ENCODE results near the gene IER3IP1.
"Not testable (repeated sequence)": the region's sequence is repeated elsewhere in the genome, so short reads cannot be mapped to it uniquely, and the experiment has no call there.

The IER3IP1 gene

DNA sequence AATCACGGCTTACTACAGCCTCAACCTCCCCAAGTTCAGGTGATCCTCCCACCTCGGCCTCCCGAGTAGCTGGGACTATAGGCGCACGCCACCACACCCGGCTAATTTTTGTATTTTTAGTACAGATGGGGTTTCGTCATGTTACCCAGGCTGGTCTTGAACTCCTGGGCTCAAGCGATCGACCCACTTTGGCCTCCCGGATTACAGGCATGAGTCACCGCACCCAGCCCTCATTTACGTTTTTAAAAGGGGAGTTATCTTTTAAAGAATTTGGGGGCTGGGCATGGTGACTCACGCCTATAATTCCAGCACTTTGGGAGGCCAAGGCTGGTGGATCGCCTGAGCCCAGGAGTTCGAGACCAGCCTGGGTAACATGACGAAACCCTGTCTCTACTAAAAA lies 17.8 kb downstream of the IER3IP1 start:
- not testable (repeated sequence) for DNase-seq (ENCODE audit: low spot score)

DNA sequence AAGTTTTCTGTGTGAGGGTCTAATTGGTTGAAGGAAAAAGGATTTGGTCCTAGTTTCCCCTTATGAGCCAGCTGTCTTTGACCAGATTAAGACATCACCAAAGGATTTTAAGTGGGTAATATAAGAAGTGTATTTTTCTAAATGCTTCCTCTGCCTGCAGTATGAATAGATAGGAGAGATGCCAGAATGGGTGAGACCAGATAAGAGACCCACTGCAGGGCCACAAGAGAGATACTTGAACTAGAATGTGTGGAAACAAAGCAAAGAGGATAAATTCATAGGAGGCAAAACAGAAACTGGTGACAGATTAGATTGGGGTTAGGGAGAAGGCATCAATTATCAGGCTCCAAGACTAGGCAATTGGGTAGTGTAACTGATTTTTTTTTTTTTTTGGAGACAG lies 24.7 kb downstream of the IER3IP1 start:
- no peak for DNase-seq (ENCODE audit: low spot score)

DNA sequence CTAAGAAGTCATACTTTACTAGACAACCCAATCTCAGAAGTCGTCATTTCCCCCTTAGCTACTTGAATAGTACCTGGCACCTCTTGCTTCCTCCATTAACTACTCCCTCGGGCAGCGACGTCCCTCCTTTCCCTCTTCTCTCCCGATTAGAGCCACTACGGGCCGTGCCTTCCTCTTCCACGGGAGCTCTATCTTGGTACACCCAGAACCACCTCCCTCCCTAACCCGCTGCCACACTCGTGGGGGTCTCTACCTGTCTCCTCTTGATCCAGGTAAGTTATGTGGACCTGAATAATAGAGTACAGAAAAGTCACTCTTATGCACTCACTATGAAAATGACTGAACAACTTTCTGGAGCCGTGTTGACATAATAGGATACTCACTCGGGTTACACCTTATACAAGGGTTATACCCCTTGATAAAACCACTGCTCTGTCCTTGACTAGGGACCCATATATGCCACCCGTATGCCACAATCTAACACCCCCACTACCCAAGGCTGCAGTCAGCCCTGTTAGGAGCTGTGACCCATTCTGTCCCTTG lies 25.3 kb downstream of the IER3IP1 start:
- no peak for DNase-seq (ENCODE audit: low spot score)

DNA sequence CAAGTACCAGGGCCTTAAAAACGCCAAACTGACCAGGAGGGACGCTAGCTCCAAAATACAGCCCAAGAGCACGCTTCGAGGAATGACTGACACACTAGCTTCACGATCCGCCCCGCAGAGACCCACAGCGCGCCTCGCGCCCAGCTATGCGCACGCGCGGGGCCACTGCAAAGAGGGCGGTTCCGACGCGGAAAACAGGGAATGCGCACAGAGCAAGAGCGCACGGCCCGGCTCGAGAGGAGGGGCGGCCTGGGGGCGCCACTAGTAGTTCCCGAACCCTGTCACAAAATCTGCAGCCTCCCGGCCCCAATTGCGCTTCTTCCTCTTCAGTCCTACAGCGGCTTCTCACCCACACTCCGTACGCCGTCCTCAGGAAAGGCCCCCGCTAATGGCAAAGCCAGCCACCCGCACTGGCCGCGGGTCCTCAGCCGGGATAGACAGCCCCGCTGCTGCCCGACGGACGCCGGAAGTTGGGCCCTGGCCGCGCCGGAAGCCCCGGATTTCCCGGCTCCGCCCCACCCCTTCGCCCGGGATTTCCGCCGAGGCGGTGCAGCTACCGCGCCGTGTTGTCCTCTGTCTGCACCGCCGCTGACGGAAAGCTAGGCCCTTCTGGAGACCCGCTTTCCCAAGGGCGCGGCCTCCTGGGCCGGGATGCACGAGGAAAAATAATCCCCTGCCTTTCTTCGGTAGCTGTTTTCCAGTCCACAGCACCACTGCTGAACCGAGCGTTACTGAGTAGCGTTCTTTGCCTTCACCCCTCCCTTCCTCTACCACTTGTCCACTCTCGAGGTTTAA lies 25.9 kb downstream of the IER3IP1 start, which contains the start of gene HDHD2:
TSS of gene HDHD2 (minus strand) at position 472 of the 795 bp plus-strand sequence. CDS start 14,061 bp downstream, outside the sequence.
- peak; percentile 73 for DNase-seq (ENCODE audit: low spot score)

DNA sequence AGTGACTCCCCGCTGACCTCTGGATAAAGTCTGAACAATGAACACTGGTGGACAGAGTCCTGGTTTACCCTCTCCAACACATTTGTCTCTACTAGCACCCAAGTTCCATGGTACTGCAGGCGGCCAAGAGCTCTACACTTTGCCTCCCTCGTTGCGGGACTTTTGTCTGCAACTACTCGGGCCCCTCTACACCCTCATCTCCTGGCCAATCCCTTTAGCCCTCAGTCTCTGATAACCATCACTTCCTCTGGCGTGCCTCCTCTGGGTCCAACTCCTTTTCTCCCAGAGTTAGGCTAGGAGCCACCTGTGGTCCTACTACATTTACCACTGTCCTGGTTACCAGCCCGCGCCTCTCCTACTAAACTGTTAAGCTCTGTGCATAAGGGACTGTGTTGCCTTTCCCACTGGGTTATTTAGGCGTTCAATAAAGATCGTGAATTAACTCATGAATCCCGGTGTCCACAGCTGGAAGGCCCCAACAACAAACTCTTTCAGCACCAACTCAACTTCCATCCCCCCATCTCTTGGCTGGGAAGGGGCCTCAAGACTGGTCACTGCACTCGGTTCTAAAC lies 26.6 kb downstream of the IER3IP1 start:
- no peak for DNase-seq (ENCODE audit: low spot score)

DNA sequence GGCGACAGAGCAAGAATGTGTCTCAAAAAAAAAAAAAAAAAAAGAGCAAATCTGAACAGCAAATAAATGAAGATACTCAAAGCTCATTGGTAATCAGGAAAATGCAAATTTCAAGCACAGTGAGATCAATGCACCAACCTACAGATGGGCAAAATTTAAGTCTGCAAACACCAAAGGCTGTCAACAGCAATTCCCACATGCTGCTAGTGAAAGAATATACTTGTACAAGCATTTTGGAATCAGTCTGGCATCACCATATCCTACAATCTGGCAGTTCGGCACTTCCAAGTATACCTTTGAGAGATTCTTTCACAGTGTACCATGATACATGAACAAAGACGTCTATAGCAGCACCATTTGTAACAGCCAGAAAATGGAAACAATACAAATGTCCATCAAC lies 30.0 kb downstream of the IER3IP1 start:
- no peak for DNase-seq (ENCODE audit: low spot score)

DNA sequence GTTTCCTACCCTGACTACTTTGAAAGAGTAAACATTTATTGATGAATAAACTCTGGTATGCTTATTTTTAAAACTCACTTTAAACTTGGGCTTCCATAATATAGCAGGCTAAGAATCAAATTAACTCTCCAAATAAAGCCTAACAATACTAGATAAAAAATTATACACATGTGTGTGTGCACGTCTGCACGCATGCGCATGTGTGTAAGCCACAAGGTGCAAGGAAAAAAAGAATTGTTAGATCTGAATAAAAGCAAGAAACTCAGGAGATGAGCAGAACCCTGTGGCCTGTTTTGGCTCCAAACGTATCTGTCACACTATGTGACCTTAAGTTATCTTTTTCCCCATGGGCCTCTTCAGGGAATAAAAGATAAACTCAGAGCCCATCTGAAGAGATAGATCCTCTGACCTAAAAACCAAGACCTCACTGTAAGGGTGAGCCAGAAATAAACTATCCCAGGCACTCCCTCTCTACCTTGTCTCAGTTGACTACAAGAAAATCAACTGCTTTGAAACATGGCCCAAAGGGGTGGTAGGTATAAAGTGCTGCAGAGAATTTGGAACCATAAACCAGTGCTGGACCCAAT lies 32.2 kb downstream of the IER3IP1 start:
- DNase-seq (ENCODE audit: low spot score) = no peak

DNA sequence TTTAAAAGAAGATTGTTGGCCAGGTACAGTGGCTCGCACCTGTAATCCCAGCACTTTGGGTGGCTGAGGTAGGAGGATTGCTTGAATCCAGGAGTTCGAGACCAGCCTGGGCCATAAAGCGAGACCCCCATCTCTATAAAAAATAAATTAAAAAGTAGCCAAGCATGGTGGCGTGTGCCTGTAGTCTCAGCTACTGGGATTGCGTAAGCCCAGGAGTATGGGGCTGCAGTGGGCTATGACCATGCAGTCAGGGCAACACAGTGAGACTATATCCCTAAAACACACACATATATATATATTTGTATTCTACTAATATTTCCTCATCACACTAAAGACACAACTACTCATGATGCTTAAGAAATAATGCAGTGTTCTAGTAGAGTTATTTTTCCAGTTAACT lies 33.0 kb downstream of the IER3IP1 start:
- DNase-seq (ENCODE audit: low spot score) = no peak

DNA sequence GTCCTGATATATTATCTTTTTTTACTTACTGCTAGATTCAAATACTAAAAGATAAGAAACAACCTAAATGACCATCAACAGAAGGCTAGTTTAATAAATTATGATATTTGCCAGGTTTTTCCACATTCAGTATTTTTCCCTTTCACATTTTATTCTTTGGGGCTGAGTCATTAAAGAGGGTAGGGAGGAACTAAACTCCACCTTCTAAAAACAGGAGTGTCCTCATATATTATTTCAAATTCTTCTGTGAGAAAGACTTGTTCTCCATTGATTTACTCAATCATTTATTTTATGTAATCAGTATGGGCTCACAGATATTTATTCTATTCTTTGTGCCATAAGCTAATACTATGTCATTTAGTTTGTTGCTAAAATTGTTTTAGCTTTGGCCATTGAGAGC lies 34.9 kb downstream of the IER3IP1 start:
- no peak for DNase-seq (ENCODE audit: low spot score)

DNA sequence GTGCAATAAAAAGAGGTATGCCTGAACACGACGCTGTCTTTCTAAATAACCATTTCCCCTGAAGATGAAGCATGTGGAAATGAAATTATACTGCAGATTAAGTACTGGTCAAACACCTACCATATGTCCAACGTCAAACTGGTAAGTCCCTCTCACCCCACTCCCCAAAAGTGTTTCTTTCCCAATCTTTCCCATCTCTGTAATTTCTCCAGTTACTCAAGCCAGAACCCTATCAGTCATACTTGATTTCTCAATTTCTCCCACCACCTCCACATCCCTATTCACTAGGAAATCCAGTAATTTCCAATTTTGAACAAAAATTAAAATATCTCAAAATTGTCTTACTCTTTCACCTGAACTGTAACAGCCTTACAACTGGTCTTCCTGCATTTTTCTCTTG lies 55.0 kb downstream of the IER3IP1 start:
- DNase-seq (ENCODE audit: low spot score) = no peak

DNA sequence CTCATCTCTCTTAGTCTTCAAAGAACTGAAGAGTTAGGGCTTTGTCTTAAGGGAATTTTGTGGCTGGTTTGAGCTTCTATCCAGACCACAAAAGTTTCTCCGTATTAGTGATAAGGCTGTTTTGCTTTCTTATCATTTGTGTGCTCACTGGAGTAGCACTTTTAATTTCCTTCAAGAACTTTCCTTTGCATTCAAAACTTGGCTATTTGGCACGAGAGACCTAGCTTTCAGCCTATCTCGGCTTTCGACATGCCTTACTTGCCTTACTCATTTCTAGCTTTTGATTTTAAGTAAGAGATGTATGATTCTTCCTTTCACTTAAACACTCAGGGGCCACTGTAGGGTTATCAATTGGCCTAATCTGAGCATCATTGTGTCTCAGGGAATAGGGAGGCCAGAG lies 55.7 kb downstream of the IER3IP1 start:
- no peak for DNase-seq (ENCODE audit: low spot score)

DNA sequence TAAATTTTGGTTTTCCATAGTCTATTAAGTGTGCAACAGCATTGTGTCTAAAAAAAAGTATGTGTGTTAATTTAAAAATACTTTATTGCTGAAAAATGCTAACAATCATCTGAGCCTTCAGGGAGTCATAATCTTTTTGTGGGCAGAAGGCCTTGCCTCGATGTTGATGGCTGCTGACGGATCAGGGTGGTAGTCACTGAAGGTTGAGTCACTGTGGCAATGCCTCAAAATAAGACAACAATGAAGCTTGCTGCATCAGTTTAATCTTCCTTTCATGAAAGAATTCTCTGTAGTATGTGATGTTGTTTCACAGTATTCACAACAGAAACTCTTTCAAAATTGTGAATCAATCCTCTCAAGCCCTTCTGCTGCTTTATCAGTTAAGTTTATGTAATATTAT lies 57.2 kb downstream of the IER3IP1 start:
- DNase-seq (ENCODE audit: low spot score) = no peak

DNA sequence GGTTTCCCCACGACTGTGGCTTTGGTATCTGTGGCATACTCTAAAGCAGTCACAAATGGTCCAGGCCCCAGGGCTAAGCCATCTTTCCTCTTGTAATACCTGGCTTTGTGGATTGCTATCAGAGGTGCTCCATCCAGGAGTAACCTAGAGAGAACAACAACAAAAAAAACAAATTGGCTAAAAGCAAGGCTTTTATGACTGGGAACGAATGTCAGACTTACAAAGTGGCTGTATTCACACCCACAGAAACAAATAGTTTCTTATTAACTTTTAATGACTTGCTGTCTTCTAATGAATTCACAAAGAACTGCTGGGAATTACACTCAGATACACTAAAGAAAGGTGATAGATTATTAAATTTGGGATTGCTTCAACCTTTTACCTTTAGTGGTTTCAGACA lies 61.0 kb downstream of the IER3IP1 start:
- DNase-seq (ENCODE audit: low spot score) = no peak

DNA sequence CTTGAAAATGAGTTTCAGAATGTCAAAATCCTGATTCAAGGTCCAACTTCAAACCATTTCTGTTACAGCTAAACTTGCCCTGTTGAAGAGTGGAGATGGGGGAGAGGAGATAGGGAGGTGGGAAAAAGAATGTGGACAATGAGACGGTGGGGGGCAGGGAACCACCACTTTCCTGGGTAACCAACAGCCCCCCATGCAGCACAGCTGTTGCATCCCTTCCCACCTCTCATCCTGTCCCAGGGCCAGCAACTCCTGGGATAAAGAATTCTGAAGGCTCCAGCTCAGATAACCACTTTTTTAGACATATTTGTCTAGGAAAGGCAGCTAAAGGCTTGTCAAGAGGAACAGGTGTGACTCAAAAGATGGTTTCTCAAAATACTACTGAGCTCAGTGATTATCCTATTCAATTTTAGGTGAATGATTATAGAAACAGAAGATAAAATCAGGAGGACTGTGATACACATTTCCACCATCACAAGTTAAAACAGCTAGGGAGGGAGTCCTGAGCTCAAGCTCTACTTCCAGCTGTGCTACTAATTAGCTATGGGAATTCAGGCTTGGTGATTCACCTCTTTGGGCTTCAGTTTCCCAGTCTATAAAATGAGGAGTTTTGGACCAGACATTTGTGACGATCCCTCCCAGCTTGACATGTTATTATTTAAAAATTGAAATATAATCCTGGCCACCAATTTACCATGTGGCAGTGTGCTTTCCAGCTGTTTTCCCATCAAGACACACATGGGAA lies 62.2 kb downstream of the IER3IP1 start:
- no peak for DNase-seq (ENCODE audit: low spot score)

DNA sequence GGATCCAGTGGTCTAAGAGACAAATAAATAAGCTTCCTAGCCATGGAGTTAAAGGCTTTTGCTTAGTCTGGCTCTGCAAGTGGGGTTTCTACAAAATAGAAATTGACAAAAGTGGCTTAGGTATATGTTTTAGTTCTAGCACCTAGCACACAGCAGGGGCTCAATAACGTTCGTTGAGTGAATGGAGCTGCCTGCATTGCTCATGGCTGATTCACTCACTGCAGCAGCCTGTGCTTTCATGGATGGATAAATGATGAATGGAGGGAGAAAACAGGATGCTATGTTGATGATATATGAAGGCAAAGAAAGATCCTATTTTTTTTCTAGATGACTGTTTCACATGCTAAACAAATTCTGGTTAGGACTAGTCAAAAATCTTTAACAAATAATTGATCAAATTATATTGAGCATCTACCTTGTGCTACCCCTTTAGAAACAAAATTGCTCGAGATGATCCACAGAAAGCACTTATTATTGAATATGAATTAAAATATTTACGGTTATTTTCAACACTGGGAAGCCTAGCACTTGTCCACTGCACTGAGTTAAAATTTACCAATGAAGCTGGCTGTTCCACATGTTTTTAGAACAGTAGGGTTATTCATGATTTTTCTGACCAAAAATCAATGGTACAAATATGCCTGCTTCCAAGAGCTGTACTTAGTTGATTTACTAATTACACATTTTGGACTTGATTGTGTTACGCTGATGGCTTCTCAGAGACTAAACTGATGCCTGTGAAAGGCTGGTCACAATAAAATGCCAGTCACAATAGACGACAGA lies 65.5 kb downstream of the IER3IP1 start:
- no peak for DNase-seq (ENCODE audit: low spot score)

DNA sequence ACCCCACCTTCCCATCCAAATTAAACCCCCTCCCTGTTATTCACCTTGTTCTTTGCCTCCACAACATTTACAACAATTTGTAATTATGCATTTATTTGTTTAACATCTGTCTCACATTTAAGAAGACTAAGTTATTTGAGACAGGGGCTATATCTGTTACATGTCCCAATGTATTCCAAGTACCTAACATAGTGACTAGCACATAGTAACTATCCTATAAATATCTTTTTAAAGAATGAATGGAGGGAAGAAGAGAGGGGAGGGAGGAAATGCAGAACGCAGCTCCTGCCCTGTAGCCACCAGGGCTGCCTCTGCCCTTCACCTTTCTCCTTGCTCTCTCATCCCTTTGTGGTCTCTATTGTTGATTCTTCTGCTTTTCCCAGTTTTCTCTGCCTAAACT lies 66.4 kb downstream of the IER3IP1 start:
- DNase-seq (ENCODE audit: low spot score) = no peak

DNA sequence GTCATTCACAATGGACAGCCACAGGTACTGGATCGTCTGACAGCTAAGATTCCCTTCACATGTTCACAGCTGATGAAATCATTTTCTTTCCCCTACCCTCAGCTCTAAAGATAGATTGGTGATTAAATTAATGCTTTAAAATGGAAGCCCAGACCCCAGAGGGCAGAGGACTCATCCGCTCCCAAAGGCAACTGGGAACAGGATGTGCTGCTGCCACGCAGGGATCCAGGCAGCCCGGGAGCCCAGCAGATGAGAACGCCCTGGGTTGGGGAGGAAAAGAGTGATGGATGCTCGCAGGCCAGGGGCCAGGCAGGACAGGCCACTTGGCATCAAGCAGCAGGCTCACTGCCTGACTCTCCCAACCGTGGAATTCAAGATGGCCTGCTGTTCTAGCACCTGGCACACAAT lies 67.2 kb downstream of the IER3IP1 start:
- no peak for DNase-seq (ENCODE audit: low spot score)

DNA sequence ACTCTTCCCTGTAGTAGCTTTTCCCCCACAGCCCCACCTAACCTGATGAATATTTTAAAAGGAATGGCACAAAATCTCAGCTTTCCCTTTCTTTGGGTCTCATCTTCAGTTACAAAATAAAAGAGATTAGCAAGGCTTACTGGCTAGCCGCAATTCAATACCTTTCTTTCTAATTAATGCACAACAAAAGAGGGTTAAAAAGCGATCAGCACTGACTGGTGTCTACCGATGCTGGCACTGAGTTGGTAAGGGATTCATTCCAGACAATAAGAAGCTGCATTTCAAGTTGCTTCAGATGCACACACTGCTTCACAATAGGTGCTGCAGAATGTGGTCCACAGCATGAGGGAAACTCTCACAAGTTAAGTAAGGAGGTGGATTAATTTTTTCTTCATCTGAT lies 67.8 kb downstream of the IER3IP1 start:
- DNase-seq (ENCODE audit: low spot score) = no peak

All from CD4-positive, alpha-beta T cell treated with Interleukin-2 at 100 ng/mL for 4 hours (primary cell).